Cerebellar cortex (tissue), 1 donor: Measurements from ENCODE around the gene TNFSF13.
A peak's percentile ranks its signal among the peaks of the same experiment; 100 is the strongest.

Experiments used
- DNase-seq: peaks from one replicate; pipeline ENCODE4 v3.0.0-alpha.2; 2015; ENCODE audit warnings: low spot score

Gene TNFSF13

DNA sequence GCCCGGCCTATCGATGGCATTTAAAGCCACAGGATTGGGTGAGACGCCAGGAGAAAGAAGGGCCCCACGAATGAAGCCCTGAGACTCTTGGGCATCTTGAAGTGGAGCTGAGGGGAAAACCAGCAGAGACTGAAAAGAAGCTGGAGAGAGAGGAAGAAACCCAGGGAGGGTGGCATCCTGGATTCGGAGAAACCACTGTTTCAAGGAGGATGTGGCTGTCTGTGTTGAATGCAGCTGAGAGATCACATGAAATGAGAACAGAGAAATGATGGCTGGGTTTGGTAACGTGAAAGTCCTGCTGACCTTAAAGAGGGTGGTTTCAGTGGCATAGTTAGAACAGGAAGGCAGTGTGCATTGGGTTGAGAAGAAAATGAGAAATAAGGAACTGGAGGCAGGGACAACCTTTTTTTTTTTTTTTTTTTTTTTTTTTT, 5.9 kb upstream of the TNFSF13 start:
- DNase-seq, result no peak

DNA sequence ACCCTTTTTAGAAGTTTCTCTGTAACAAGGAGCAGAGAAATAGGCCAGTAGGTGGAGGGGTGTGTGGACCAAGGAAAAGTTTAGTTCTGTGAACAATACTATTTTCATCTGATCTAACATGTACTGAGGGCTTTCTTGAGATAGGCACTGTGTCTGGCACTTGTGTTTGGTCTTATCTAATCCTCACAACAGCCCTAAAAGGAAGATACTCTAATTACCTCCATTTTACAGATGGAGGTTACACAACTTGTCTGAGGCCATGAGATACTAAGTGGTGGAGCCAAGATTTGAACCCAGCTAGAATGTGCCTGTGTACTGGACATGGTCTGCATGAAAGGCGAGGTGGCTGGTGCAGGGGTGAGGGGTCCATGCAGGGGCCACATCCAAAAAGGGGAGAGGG, 5.2 kb upstream of the TNFSF13 start:
- no peak for DNase-seq

DNA sequence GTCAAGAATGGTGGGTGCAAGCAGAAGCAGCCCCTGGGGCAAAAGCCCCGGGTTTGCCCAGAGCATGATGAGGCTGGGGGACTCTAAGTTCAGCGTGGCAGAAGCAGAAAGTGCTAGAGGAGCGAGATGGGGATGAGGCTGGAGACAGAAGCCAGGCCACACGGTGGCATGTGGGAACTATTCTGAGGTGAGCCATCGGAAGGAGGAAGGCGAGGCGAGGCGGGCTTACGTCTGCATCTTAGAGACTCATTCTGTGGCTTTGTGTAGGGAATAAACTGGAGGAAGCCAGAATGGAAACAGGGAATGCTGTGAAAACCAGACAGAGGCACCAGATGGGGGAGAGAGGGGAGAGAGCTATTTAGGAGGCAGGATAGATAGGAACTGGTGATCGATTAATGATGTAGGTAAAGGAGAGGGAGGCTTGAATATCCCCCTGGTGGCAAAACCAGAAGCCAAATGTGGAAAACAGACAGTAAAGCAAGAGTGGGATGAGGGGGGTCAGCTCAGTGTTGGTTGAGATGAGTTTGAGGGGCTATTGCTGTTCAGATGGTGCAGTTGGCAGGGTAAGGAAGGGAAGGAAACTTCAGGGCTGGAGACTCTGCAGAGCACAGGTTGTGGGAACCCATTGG, 3.1 kb upstream of the TNFSF13 start:
- no peak for DNase-seq

DNA sequence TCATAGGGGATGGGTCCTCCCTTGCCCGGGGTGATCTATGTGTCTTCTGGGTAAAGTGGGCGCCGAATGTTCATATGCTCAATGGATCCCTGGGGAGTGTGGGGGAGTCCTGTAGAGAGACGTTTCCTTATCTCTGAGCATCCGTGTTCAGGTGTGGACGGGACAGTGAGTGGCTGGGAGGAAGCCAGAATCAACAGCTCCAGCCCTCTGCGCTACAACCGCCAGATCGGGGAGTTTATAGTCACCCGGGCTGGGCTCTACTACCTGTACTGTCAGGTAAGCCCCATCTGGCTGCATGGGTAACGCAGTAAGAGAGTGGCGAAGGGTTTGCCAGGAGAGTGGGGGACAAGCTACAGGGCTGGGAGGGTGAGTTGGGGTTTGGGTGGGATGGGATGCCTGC, 1.9 kb upstream of the TNFSF13 start:
- no peak for DNase-seq

DNA sequence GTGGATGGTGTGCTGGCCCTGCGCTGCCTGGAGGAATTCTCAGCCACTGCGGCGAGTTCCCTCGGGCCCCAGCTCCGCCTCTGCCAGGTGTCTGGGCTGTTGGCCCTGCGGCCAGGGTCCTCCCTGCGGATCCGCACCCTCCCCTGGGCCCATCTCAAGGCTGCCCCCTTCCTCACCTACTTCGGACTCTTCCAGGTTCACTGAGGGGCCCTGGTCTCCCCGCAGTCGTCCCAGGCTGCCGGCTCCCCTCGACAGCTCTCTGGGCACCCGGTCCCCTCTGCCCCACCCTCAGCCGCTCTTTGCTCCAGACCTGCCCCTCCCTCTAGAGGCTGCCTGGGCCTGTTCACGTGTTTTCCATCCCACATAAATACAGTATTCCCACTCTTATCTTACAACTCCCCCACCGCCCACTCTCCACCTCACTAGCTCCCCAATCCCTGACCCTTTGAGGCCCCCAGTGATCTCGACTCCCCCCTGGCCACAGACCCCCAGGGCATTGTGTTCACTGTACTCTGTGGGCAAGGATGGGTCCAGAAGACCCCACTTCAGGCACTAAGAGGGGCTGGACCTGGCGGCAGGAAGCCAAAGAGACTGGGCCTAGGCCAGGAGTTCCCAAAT, 1.3 kb upstream of the TNFSF13 start:
- DNase-seq, result no peak

DNA sequence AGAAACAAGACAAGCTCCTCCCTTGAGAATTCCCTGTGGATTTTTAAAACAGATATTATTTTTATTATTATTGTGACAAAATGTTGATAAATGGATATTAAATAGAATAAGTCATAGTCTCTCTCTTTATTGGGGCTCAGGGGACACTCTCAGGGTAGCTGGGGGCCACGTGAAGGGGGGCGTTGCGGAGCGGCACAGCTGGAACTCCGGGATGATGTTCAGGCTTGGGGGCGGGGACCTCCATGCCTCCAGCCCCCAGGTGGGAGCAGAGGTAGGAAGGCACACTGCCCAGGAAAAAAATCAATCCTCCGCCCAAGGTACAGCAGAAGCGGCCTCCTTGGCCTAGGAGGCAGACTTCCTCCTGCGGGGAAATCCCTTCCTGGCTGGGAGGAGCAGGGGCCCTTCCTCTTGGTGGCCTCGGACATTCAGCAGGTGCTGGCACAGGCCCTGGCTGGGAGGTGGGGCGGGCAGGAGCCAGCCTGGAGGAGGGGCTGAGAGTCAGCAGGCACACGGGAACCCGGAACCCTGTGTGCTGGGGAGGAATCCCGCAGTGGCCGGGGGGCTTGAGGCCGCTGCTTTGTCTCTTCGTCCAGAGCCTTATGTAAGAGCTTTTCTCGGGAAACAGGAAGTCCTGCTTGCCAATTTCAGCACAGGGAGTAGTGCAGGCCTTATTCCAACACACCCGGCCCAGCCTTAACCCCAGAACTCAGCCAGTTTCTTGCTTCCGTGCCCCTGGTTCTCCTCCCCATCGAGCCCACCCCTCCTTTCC, 591 bp upstream of the TNFSF13 start:
- peak; percentile 79 for DNase-seq

DNA sequence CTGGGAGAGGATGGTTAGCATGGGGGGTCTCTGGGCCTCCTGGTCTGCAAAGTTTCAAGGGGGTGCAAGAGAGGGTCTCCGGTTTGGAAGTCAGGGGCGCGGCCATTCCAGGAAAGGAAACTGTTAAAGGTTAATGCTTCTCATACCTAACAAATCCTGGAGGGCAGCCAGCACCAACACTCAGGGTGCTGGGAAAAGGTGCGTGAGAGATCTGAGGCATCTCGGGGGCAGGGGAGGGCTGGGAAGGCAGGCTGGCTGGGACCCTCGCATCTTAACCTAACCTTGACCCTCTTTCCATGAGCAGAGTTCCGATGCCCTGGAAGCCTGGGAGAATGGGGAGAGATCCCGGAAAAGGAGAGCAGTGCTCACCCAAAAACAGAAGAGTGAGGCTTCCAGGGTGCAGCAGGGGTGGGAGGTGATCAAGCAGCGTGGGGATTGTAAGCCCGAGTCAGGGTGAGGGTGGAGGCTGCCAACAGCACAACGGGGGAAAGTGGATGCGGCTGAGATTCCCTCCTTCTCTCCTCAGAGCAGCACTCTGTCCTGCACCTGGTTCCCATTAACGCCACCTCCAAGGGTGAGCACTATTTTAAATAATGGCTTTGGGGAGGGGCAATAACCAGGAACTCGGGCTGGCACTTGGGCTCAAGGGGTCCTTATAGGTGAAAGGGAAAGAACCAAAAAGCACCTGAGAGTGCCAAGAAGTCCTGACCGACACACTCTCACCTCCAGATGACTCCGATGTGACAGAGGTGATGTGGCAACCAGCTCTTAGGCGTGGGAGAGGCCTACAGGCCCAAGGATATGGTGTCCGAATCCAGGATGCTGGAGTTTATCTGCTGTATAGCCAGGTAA, 996 bp downstream of the TNFSF13 start:
- no peak for DNase-seq

DNA sequence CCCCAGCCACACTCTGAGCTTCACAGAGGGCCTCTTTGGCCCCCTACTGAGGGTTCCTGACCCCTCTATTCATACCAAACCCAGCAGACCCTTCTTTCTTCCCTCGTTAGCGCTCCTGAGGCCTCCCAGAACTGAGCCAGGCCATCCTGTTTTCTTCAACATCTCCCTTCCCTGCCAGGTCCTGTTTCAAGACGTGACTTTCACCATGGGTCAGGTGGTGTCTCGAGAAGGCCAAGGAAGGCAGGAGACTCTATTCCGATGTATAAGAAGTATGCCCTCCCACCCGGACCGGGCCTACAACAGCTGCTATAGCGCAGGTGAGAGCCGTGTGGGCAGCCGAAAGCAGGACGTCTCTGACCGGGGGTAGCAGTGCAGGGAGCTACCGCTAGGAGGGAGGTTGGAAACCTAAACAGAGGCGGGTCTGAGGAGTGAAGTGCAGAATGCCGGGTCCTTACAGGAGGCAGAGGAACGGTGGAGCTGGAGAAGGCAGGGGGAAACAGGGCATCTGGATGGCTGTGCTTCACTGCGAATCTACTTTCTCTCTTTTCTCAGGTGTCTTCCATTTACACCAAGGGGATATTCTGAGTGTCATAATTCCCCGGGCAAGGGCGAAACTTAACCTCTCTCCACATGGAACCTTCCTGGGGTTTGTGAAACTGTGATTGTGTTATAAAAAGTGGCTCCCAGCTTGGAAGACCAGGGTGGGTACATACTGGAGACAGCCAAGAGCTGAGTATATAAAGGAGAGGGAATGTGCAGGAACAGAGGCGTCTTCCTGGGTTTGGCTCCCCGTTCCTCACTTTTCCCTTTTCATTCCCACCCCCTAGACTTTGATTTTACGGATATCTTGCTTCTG, 1.9 kb downstream of the TNFSF13 start:
- peak; percentile 74 for DNase-seq

DNA sequence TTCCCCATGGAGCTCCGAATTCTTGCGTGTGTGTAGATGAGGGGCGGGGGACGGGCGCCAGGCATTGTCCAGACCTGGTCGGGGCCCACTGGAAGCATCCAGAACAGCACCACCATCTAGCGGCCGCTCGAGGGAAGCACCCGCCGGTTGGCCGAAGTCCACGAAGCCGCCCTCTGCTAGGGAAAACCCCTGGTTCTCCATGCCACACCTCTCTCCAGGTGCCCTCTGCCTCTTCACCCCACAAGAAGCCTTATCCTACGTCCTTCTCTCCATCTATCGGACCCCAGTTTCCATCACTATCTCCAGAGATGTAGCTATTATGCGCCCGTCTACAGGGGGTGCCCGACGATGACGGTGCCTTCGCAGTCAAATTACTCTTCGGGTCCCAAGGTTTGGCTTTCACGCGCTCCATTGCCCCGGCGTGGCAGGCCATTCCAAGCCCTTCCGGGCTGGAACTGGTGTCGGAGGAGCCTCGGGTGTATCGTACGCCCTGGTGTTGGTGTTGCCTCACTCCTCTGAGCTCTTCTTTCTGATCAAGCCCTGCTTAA, 2.6 kb downstream of the TNFSF13 start:
- DNase-seq, result peak; percentile 89

DNA sequence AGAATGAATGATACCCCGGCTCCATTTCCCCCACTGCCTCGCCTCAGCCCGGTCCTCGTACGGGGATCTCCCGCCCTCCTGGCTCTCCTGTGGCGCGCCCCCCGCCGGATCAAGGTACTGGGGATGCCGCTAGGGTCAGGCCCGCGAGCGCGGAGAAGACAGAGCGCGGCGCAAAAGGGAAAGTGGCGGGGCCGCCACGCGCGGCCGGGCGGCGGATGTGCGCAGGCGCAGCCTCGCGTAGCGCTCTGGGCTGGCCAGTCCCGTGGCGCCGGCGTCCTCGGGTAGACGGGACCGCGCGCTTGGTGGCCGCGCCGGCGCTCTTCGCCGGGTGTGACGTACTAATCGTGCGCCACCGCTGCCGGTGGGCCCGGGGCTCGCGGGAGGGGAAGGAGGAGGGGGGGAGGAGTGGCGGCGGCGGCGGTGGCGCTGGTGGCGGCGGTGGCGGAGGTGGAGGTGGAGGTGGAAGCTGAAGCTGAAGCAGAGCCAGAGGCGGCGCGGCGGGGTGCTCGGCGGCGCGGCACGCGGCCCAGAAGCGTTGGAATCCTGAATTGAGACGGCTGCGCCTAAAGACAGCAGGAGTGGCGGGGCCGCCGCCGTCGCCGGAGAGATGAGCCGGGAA, 3.1 kb downstream of the TNFSF13 start, which contains the start of gene SENP3:
TSS of gene SENP3 (plus strand) at position 331 of the 619 bp plus-strand sequence. CDS start 1,158 bp downstream, outside the sequence.
- peak; percentile 83 for DNase-seq

DNA sequence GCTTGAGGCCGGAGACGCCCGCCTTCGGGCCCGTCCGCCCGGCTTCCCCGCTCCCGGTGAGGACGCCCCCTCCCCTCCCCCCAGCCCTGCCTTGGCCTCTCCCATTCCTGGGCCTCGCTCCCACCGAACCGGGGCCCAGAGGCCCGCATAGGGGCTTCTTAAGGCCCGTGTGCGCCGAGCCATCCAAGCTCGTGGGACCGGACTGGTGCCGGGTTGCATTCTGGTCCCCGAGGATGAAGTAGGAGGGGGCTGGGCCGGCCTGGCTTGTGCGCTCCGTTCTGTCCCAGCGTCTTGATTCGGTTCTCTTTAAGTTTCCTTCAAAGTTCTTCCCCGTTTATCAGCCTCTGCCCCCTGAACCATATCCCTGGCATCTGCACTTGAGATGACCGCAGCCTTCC, 3.7 kb downstream of the TNFSF13 start:
- no peak for DNase-seq

DNA sequence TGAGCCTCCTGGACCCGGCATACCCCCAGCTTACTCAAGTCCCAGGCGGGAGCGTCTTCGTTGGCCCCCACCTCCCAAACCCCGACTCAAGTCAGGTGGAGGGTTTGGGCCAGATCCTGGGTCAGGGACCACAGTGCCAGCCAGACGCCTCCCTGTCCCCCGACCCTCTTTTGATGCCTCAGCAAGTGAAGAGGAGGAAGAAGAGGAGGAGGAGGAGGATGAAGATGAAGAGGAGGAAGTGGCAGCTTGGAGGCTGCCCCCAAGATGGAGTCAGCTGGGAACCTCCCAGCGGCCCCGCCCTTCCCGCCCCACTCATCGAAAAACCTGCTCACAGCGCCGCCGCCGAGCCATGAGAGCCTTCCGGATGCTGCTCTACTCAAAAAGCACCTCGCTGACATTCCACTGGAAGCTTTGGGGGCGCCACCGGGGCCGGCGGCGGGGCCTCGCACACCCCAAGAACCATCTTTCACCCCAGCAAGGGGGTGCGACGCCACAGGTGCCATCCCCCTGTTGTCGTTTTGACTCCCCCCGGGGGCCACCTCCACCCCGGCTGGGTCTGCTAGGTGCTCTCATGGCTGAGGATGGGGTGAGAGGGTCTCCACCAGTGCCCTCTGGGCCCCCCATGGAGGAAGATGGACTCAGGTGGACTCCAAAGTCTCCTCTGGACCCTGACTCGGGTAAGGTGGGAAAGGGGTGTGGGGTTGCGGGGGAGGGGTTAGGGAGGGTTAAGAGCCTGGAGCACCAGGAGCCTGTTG, 4.7 kb downstream of the TNFSF13 start:
- no peak for DNase-seq

DNA sequence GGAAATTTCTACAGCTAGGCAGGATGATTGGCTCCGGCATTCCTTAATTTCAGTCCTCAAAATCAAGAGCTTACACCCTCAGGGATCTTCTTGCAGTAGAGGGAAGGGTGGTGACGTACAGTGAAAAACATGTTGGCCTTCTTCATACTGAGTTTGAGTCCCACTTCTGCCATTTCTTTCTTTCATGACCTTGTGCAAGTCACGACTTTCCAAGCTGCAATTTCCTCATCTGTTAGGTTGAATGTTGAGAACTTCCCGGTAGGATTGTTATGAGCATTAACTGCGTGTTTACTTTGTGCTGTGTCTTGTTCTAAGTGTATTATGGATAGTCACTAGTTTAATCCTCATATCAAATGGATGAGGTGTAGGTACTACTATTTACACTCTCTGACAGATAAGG, 11.0 kb downstream of the TNFSF13 start:
- DNase-seq, result no peak

DNA sequence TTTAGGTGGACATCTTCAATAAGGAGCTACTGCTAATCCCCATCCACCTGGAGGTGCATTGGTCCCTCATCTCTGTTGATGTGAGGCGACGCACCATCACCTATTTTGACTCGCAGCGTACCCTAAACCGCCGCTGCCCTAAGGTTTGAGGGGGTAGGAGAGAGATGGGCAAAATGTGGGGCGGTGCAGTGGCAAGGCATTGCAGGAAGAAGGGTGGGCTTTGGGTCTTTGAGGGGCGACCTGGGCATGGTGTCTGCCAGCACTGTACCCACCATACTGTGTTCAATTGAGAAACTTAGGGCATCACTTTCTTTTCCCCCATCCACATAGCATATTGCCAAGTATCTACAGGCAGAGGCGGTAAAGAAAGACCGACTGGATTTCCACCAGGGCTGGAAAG, 11.8 kb downstream of the TNFSF13 start:
- no peak for DNase-seq

DNA sequence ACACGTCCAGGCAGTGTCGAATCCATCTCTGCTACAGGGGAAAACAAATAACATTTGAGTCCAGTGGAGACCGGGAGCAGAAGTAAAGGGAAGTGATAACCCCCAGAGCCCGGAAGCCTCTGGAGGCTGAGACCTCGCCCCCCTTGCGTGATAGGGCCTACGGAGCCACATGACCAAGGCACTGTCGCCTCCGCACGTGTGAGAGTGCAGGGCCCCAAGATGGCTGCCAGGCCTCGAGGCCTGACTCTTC, 13.7 kb downstream of the TNFSF13 start:
- no peak for DNase-seq

DNA sequence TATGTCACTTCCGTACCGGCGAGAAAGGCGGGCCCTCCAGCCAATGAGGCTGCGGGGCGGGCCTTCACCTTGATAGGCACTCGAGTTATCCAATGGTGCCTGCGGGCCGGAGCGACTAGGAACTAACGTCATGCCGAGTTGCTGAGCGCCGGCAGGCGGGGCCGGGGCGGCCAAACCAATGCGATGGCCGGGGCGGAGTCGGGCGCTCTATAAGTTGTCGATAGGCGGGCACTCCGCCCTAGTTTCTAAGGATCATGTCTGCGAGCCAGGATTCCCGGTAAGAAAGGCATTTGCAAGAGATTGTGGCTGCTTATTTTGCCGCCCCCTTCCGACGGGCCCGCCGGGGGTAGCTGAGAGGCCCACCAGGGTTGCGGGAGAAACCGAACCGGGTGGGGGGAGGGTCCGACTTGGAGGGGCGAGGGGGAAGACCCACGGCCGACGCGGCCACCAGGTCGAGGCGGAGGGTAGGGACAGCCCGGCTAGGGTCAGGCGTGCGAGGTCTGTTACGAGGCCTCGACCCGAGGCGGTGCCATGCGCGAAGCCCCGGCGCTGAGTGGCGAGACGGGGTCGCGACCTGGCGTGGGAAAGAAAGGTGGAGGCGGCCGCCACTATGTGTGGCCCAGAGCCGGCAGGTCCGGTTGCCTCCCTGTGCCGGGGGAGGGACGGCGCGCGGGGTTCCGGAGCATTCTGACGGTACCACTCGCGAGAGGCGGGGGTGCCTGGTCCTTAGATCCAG, 14.2 kb downstream of the TNFSF13 start:
- peak; percentile 100 for DNase-seq

DNA sequence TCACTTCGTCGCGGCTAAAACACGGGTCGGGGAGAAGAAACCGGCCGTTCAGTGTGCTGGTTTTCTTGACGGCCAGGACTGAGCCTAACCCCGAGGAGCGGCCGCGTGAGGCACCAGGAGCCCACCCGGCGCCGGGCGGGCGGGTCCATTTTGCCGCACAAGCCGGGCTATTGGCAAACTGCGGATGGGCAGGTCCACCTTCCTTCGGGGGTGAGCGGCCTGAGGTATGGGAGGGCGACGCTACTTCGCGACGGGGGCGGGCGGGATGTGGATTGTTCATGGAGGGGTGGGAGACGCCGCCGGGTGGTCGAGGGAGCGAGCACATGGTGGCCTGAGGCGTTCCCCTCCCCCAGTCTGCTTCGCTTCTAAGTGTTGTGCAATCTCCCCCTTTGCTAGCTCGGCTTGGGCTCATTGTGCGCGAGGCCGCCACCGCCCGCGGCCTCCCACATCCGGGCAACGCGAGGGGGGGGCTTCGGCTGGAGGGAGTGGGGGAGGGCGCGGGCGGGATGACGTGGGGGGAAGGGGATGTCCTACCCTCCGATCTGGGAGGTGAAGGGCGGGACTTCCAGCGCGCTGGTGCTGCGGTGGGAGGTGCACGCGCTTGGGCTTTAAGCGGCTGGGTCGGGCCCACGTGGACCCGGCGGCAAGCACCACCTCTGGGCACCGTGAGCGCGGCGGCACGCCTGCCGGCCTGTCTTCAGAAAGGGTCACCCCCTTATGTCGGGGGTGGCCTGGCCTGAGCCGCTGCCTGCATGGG, 15.0 kb downstream of the TNFSF13 start:
- peak; percentile 79 for DNase-seq

DNA sequence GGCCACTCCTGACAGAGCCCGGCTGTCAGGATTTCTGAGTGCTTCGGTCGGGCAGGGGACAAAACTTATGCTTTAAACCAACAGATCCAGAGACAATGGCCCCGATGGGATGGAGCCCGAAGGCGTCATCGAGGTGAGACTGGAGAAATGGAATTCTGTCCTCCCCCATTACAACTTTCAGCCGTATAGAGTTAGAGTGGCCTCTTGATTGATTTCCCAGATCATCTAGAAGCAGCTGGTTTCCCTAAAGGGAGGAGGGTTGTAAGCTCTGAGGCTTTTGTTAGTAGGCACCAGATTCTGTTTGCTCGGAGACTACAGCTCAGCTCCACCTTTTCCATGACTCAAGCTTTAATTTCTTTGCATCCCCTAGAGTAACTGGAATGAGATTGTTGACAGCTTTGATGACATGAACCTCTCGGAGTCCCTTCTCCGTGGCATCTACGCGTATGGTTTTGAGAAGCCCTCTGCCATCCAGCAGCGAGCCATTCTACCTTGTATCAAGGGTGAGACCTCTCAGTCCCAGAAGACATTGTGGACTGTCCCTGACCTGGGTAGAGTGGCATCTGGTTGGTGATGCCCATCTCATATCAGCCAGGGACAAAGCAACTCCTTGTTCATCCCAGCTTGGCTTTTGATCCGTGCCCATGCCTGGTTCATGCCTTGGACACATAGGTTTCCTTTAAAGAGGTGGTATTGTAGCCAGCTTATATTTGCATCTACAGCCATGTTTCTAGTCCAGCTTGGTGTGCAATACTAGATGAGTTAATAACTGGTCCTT, 15.8 kb downstream of the TNFSF13 start:
- no peak for DNase-seq
